H1 (cell line): ENCODE measurements around the gene PDE9A. TPM values are rescaled to one million over a fixed set of nuclear protein-coding genes. Genes with fewer than 3 reads are reported as not detected.

ENCODE experiments used
- CTCF ChIA-PET: fragments of 300-600 bp; sonication (Branson Sonifier 250); formaldehyde crosslinking; loops from one replicate; lab custom pipeline; 2021; ENCODE audit not compliant: partially characterized antibody; lab: Charles Lee
- POLR2A ChIA-PET: fragments of 300-600 bp; sonication (Branson Sonifier 250); formaldehyde crosslinking; loops from one replicate; lab custom pipeline; 2021; ENCODE audit warnings: inconsistent platforms; ENCODE audit not compliant: partially characterized antibody; lab: Charles Lee
- DNase-seq, 2 experiments: peaks; one replicate each; pipeline versions ENCODE4 v3.0.0 to v3.0.0-alpha.2; 2010 to 2022; ENCODE audit warnings: low spot score in 2 of 2, low read depth in 1 of 2, mixed read lengths in 1 of 2
- FAIRE-seq: peaks from 2 replicates; lab custom pipeline; 2011; peaks lifted over from hg19 to GRCh38; lab: Jason Lieb, UNC
- H2AFZ ChIP-seq: 2 replicates; pipeline ENCODE4 v1.8.1; 2012; ENCODE audit warnings: low read length, inconsistent platforms
- H2AK5ac ChIP-seq: 2 replicates; pipeline ENCODE4 v1.6.1; 2013; ENCODE audit warnings: low read depth, low read length
- H2BK120ac ChIP-seq: replicated peaks from 2 replicates; pipeline ENCODE3; 2013; ENCODE audit warnings: low read depth, low read length, inconsistent platforms
- H2BK12ac ChIP-seq: 2 replicates; pipeline ENCODE4 v1.6.1; 2013; ENCODE audit warnings: low read depth, low read length
- H2BK15ac ChIP-seq: 2 replicates; pipeline ENCODE4 v1.6.1; 2013; ENCODE audit warnings: low read length
- H2BK20ac ChIP-seq: 2 replicates; pipeline ENCODE4 v1.6.1; 2013; ENCODE audit warnings: low read length
- H2BK5ac ChIP-seq: 2 replicates; pipeline ENCODE4 v1.6.1; 2013; ENCODE audit warnings: low read depth, low read length
- H3K14ac ChIP-seq: 2 replicates; pipeline ENCODE4 v1.6.1; 2013; ENCODE audit warnings: inconsistent platforms; ENCODE audit not compliant: insufficient read length
- H3K18ac ChIP-seq: 2 replicates; pipeline ENCODE4 v1.6.1; 2013; ENCODE audit warnings: low read length; ENCODE audit errors: extremely low read depth
- H3K23ac ChIP-seq: 2 replicates; pipeline ENCODE4 v1.6.1; 2013; ENCODE audit warnings: inconsistent platforms; ENCODE audit not compliant: insufficient read length
- H3K23me2 ChIP-seq: 2 replicates; pipeline ENCODE4 v1.6.1; 2013; ENCODE audit warnings: low read depth, low read length
- H3K27ac ChIP-seq: 2 replicates; pipeline ENCODE4 v1.6.1; 2011; ENCODE audit warnings: low read depth, low read length, inconsistent platforms
- H3K27me3 ChIP-seq, 4 experiments: replicated peaks in 1 of 4; 1 replicate in 1 of 4; 2 replicates in 3 of 4; pipeline versions ENCODE4 v1.6.1 to v1.8.1; 2011 to 2013; ENCODE audit warnings: low read length in 3 of 4, mild to moderate bottlenecking in 3 of 4, inconsistent platforms in 2 of 4, mixed read lengths in 2 of 4, moderate library complexity in 1 of 4; ENCODE audit not compliant: control insufficient read depth in 3 of 4, insufficient read depth in 3 of 4; ENCODE audit errors: extremely low read depth in 1 of 4
- H3K36me3 ChIP-seq, 4 experiments: 2 replicates each; pipeline versions ENCODE4 v1.6.1 to v1.8.1; 2011 to 2013; ENCODE audit warnings: mild to moderate bottlenecking in 4 of 4, low read length in 3 of 4, moderate library complexity in 2 of 4, control low read depth in 1 of 4, inconsistent platforms in 1 of 4; ENCODE audit not compliant: insufficient read depth in 4 of 4, control insufficient read depth in 2 of 4
- H3K4ac ChIP-seq: replicated peaks from 2 replicates; pipeline ENCODE3; 2013; ENCODE audit warnings: low read length, low read depth, mixed read lengths, inconsistent platforms; ENCODE audit not compliant: insufficient read length
- H3K4me1 ChIP-seq, 4 experiments: replicated peaks in 1 of 4; 1 replicate in 1 of 4; 2 replicates in 3 of 4; pipeline versions ENCODE4 v1.6.1 to v1.8.1; 2011 to 2013; ENCODE audit warnings: low read length in 3 of 4, inconsistent platforms in 2 of 4, mixed read lengths in 1 of 4; ENCODE audit not compliant: insufficient read depth in 4 of 4, control insufficient read depth in 3 of 4
- H3K4me2 ChIP-seq, 2 experiments: 2 replicates each; pipeline versions ENCODE4 v1.6.1 to v1.8.1; 2011 to 2013; ENCODE audit warnings: low read depth in 2 of 2, low read length in 2 of 2, control low read depth in 1 of 2, inconsistent platforms in 1 of 2, mild to moderate bottlenecking in 1 of 2; ENCODE audit not compliant: insufficient read depth in 1 of 2
- H3K4me3 ChIP-seq, 4 experiments: fragments of 200-600, 300-600 bp in 1 of 4; sonication (generic), shearing (Covaris generic), sonication (Bioruptor Twin) in 1 of 4; 2 replicates each; pipeline versions ENCODE4 v1.5.1 to v1.8.1; 2011 to 2016; ENCODE audit warnings: low read length in 4 of 4, low read depth in 3 of 4, control low read depth in 2 of 4, inconsistent platforms in 2 of 4, mild to moderate bottlenecking in 2 of 4, mixed read lengths in 1 of 4, moderate library complexity in 1 of 4; ENCODE audit not compliant: insufficient read depth in 2 of 4; ENCODE audit errors: extremely low read depth in 1 of 4
- H3K56ac ChIP-seq: replicated peaks from 2 replicates; pipeline ENCODE3; 2013; ENCODE audit warnings: low read depth, mild to moderate bottlenecking, mixed read lengths, low read length, inconsistent platforms; ENCODE audit not compliant: insufficient read length
- H3K79me1 ChIP-seq: 2 replicates; pipeline ENCODE4 v1.6.1; 2013; ENCODE audit warnings: low read depth, low read length, control low read depth
- H3K79me2 ChIP-seq, 2 experiments: 2 replicates each; pipeline versions ENCODE4 v1.6.1 to v1.8.1; 2012 to 2013; ENCODE audit warnings: low read length in 2 of 2, mild to moderate bottlenecking in 2 of 2, inconsistent platforms in 1 of 2; ENCODE audit not compliant: insufficient read depth in 2 of 2, control insufficient read depth in 1 of 2
- H3K9ac ChIP-seq, 4 experiments: replicated peaks in 1 of 4; 1 replicate in 1 of 4; 2 replicates in 3 of 4; pipeline versions ENCODE4 v1.6.1 to v1.8.1; 2011 to 2013; ENCODE audit warnings: low read depth in 3 of 4, low read length in 3 of 4, control low read depth in 2 of 4, mild to moderate bottlenecking in 2 of 4, moderate library complexity in 2 of 4, inconsistent platforms in 1 of 4; ENCODE audit errors: extremely low read depth in 1 of 4
- H3K9me3 ChIP-seq, 2 experiments: 2 replicates each; pipeline versions ENCODE4 v1.6.1 to v1.8.1; 2012 to 2013; ENCODE audit warnings: mild to moderate bottlenecking in 2 of 2, moderate library complexity in 2 of 2, control low read depth in 1 of 2, inconsistent platforms in 1 of 2, low read depth in 1 of 2, low read length in 1 of 2, mixed read lengths in 1 of 2; ENCODE audit not compliant: insufficient read depth in 2 of 2
- H4K20me1 ChIP-seq, 2 experiments: replicated peaks in 1 of 2; 2 replicates each; pipeline versions ENCODE3 to v1.8.1; 2011 to 2013; ENCODE audit warnings: inconsistent platforms in 2 of 2, low read length in 2 of 2, mild to moderate bottlenecking in 1 of 2; ENCODE audit not compliant: insufficient read depth in 2 of 2, control insufficient read depth in 1 of 2
- H4K5ac ChIP-seq: 2 replicates; pipeline ENCODE4 v1.6.1; 2013; ENCODE audit warnings: low read length, low read depth, mixed read lengths, inconsistent platforms; ENCODE audit not compliant: insufficient read length
- H4K8ac ChIP-seq: 2 replicates; pipeline ENCODE4 v1.8.0; 2013; ENCODE audit warnings: mild to moderate bottlenecking, moderate library complexity, low read length, inconsistent platforms; ENCODE audit not compliant: insufficient read depth; ENCODE audit errors: extremely low read depth
- H4K91ac ChIP-seq: replicated peaks from 2 replicates; pipeline ENCODE3; 2013; ENCODE audit warnings: low read length, mixed read lengths, inconsistent platforms; ENCODE audit not compliant: insufficient read length
- CHD1 ChIP-seq: IDR thresholded peaks from 2 replicates; pipeline ENCODE4 v1.6.1; 2012; ENCODE audit warnings: low read depth, low read length, improper control_type of control experiment
- CTBP2 ChIP-seq: IDR thresholded peaks from 2 replicates; pipeline ENCODE4 v1.7.0; 2011; ENCODE audit warnings: borderline replicate concordance, mild to moderate bottlenecking, moderate library complexity, mixed read lengths, low read length; ENCODE audit not compliant: insufficient read depth, insufficient read length
- EP300 ChIP-seq, 2 experiments: IDR thresholded peaks; 1 replicate in 1 of 2; 2 replicates in 1 of 2; pipeline ENCODE4 v1.6.1; 2011 to 2012; ENCODE audit warnings: low read depth in 2 of 2, low read length in 2 of 2, mild to moderate bottlenecking in 2 of 2, borderline replicate concordance in 1 of 2, inconsistent platforms in 1 of 2, moderate library complexity in 1 of 2
- JUN ChIP-seq: IDR thresholded peaks from 2 replicates; pipeline ENCODE4 v1.6.1; 2011; ENCODE audit warnings: low read depth, mild to moderate bottlenecking, improper control_type of control experiment, low read length
- NANOG ChIP-seq: IDR thresholded peaks from 2 replicates; pipeline ENCODE4 v1.6.1; 2011; ENCODE audit warnings: low read length, low read depth, mild to moderate bottlenecking, inconsistent platforms; ENCODE audit not compliant: insufficient read depth, poor library complexity, severe bottlenecking
- SRF ChIP-seq: IDR thresholded peaks from 2 replicates; pipeline ENCODE4 v1.6.1; 2011; ENCODE audit warnings: mild to moderate bottlenecking, low read depth, low read length, moderate library complexity
- WGBS, 2 experiments: shearing (Covaris generic) in 1 of 2; methylation state at CpG; one replicate each; pipeline versions ENCODE4 v1.1.6 to v1.1.7; 2013 to 2015; ENCODE audit warnings: low lambda C conversion rate in 2 of 2, mixed read lengths in 2 of 2, inconsistent platforms in 1 of 2, low coverage in 1 of 2, missing lambda C conversion rate in 1 of 2; ENCODE audit not compliant: insufficient replicate concordance in 2 of 2, insufficient coverage in 1 of 2, insufficient read length in 1 of 2; ENCODE audit errors: extremely low coverage in 1 of 2, missing lambda C conversion rate in 1 of 2; 5-methylcytosine and 5-hydroxymethylcytosine counted together
- polyA plus RNA-seq, 7 experiments: library from polyadenylated mRNA; depleted of rRNA in 3 of 7; stranded (reverse) in 5 of 7; unstranded in 2 of 7; fragments of >200 nt in 5 of 7; fragments of 200-250 nt in 2 of 7; gene quantifications; 1 replicate in 5 of 7; 2 replicates in 1 of 7; 4 replicates in 1 of 7; pipeline versions ENCODE4 v1.2.1 to v1.2.3, GENCODE V29; 2011 to 2013; ENCODE audit warnings: missing spikeins in 2 of 7, mixed read lengths in 2 of 7
- total RNA-seq: library from RNA; stranded (reverse); fragmentation: NEBNext Ultra II Directional; extraction: Animal tissue kit (Norgen Biotek cat#: 25700); gene quantifications from 2 replicates; pipeline ENCODE4 v1.2.1, GENCODE V29; 2021

PDE9A gene
- total and polyA plus RNA-seq, 2 of the 8 experiments (the other 6 are each of a cell fraction or from before 2014, with no cell fraction given): 39.2 to 45.9 TPM

GRCh38 chr21:42819861-42820615, 166.6 kb downstream of the PDE9A start:
- Histone ChIP-seq H4K20me1 (no peaks in the 10 kb centered on the region), H2BK15ac (no peak overlapping the region), H3K79me1 (no peaks in the 10 kb centered on the region), H3K14ac (no peak overlapping the region), H2BK120ac (no peak overlapping the region), H2AFZ (no peak overlapping the region), H2BK12ac (peak overlapping the region; percentile 87; the same call in 1 of the 2 replicates), H3K9ac (no peak overlapping the region), H3K27me3 (no peaks in the 10 kb centered on the region), H2AK5ac (no peak overlapping the region; the same call in 1 of the 2 replicates), H3K18ac (no peak overlapping the region), H4K8ac (no peak overlapping the region), H3K23ac (no peak overlapping the region), H3K23me2 (no peaks in the 10 kb centered on the region), H2BK5ac (no peak overlapping the region), H3K56ac (no peak overlapping the region)
- DNase-seq (peak in 1 of 2 experiments; percentile 41), FAIRE-seq (no peak)
- TF ChIP-seq NANOG (no peak), CHD1 (no peak), JUN (no peak), CTBP2 (no peak), SRF (no peak), EP300 (IDR thresholded peaks at IDR 0.05; ENCODE audit: borderline replicate concordance in 1 of 2, low read depth in 2 of 2, low read length in 2 of 2) (no peak)
- TF ChIP-seq, all 59 proteins: peak for 0
- Histone ChIP-seq H2BK20ac (0 out of 2 replicates have a peak overlapping the region, but pooled peaks have one; percentile 48), H3K4me3 (no peak overlapping the region), H3K79me2 (no peaks in the 10 kb centered on the region), H4K91ac (no peak overlapping the region), H4K5ac (no peak overlapping the region), H3K27ac (no peak overlapping the region), H3K4ac (no peak overlapping the region), H3K36me3 (no peaks in the 10 kb centered on the region), H3K4me2 (no peak overlapping the region), H3K9me3 (peaks cover 10 to 18% of the 10 kb centered on the region in 2 experiments), H3K4me1 (peaks cover 0 to 1% (median 0%) of the 10 kb centered on the region in 4 experiments; a peak in 1 of 7 replicates)
- POLR2A ChIA-PET: interaction anchor here (1.4 to 2.8 kb wide), 4 partner anchors 11 to 34 kb away, joined by 3 to 13 read pairs (median 4); no protein-coding TSS in a partner anchor
- CTCF ChIA-PET: interaction anchor here (1.0 to 4.8 kb wide), 7 partner anchors 9 to 227 kb away, joined by 3 to 25 read pairs (median 7); no protein-coding TSS in a partner anchor
- WGBS, 2 experiments: 92% methylated on average over 7 of the region's 7 CpGs; no CpG with 5 or more reads in 1 of the 2 experiments
